Adipose tissue (tissue), 3 donors: ENCODE measurements around the gene DHRS4L2. TPM values are rescaled to one million over a fixed set of nuclear protein-coding genes. Genes with fewer than 3 reads are reported as not detected.
"Not testable (repeated sequence)": the region's sequence is repeated elsewhere in the genome, so short reads cannot be mapped to it uniquely, and the experiment has no call there.

Experiments used
- H3K27ac ChIP-seq: one replicate; pipeline ENCODE4 v1.5.1; 2013; ENCODE audit warnings: low read depth, low read length
- WGBS, 3 donors: extraction: QIAGEN DNeasy Blood & Tissue Kit; methylation state at CpG; one replicate each; pipeline ENCODE4 v1.1.7; 2013; 5-methylcytosine and 5-hydroxymethylcytosine counted together
- polyA plus RNA-seq, 3 donors: library from polyadenylated mRNA; stranded (reverse); fragments of 200-250 nt; gene quantifications; one replicate each; pipeline ENCODE4 v1.2.3, GENCODE V29; 2013
- donor health status: healthy with polysubstance abuse.
- donor health status: Bipolar disorder and iron deficiency.
- donor health status: healthy.

Gene DHRS4L2
- polyA plus RNA-seq, 3 donors: 21.3 to 51.4 (median 26.8) TPM

DNA sequence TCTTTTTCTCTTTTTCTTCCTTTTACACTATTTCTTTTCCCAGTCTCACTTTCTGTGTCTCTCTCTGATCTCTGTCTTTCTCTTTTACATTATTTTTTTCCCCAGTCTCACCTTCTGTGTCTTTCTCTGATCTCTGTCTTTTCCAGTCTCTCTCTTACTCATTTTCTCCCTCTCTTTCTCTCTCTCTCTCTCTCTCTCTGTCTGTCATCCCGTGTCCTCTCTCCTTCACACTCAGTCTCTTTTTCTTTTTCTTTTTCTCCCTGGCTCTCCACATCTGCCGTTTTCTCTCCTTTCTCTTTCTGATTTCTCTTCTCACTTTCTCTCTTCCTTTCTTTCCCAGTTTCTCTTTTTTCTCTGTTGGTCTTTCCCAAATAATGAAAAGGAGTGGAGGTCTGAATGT is 22.3 kb downstream of the DHRS4L2 start:
- WGBS, 3 donors: 65 to 82% (median 73%) methylated on average over 2 of the region's 2 CpGs
- no peak overlapping the region for H3K27ac ChIP-seq

DNA sequence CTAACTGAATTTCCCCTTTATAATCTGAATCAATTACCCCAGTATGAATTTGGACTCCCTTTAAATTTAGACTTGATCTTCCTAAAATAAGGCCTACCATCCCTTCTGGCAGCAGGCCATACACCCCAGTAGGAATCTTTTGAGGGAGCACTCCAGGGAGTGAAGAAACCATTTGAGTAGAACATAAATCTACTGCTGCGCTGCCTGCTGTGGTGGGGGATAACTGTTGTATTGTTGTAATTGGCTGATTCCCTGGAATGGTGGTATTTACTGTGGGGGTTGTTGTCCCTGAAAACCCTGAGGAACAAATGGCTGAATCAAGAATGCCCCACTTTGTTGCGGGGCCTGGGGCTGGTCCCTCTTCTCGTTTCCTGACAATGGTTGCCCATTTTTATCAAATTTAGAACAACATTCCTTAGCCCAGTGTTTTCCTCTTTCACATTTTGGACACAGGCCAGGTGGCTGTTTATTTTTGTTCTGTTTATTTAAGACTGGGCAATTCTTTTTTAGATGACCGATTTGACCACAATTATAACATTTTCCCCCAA is 24.1 kb downstream of the DHRS4L2 start:
- 34 to 74% (median 65%) methylated on average over 4 of the region's 4 CpGs for WGBS, 3 donors

DNA sequence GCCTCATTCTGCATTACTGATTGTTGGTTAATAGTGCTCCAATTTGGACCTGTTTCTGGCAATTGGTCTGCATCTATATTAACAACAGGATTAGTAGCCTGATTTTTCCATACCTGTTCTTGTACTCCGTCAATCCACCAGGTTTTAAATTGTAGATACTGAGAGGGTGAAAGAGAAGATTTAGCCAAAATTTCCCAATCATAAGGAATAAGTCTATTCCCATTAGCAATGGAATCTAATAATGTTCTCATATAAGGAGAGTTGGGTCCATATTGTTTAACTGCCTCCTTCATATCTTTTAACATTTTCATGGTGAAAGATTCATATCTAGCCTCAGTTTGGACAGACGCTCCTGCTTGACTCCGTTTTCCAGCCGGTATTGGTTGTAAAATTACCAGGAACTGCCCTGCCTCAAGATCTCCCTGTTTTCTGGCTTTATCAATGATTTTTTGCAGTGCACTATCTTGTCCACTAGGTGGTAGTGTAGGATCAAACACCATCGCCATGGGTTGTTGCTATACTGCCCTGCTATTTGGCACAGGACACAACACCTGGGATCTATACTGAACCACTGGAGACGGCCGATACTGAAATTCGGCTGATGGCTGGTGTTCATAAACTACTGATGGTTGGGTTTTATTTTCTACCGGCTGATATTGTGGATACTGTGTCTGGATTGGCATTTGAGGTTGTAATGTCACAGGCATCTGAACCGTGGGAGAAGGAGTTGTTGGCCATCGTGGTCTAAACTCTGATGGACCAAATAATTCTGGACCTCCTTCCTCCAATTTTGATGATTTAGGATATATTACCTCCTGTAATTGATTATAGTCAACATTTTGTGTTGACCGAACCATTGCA is 25.2 kb downstream of the DHRS4L2 start:
- H3K27ac ChIP-seq: no peak overlapping the region
- 23 to 26% (median 24%) methylated on average over 12 of the region's 12 CpGs for WGBS, 3 donors

More for the DNA sequence above, 24.1 kb downstream of the DHRS4L2 start:
- not testable (repeated sequence) for H3K27ac ChIP-seq

DNA sequence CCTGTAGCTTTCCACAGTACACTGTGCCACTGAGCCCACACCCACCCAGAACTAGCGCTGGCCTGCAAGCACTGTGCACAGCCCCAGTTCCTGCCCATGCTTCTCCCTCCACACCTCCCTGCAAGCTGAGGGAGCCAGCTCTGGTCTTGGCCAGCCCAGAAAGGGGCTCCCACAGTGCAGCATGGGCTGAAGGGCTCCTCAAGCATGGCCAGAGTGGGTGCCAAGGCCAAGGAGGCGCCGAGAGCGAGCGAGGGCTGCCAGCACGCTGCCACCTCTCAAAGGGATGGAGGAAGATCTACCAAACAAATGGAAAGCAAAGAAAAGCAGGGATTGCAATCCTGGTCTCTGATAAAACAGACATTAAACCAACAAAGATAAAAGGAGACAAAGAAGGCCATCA is 27.0 kb downstream of the DHRS4L2 start:
- WGBS, 3 donors: 97 to 98% (median 98%) methylated on average over 6 of the region's 6 CpGs
- not testable (repeated sequence) for H3K27ac ChIP-seq

DNA sequence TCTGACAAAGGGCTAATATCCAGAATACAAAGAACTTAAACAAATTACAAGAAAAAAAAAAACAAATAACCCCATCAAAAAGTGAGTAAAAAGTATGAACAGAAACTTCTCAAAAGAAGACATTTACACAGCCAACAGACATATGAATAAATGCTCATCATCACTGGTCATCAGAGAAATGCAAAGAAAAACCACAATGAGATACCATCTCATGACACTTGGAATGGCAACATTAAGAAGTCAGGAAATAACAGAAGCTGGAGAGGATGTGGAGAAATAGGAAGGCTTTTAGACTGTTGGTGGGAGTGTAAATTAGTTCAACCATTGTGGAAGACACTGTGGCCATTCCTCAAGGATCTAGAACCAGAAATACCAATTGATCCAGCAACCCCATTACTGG is 30.2 kb downstream of the DHRS4L2 start:
- H3K27ac ChIP-seq: not testable (repeated sequence)

DNA sequence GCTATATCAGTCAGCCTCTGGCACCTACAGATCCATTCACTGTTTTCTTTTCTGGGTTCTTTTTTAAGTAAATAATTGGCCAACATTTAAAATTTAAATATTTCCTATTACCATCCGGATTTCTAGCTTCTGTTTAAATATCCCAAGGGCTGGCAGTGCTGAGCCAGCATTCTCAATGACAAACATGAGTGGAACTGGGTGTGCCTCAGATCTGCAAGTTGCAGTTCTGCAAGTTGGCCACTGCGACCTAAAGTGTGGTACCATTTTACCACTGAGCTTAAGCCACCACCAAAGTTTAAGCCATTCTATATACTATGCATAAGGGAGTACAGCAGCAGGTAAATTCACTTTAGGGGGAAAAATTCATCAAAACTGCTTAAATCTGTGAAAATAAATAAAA is 31.2 kb downstream of the DHRS4L2 start:
- 30 to 49% (median 37%) methylated on average over 2 of the region's 2 CpGs for WGBS, 3 donors
- H3K27ac ChIP-seq: not testable (repeated sequence)

DNA sequence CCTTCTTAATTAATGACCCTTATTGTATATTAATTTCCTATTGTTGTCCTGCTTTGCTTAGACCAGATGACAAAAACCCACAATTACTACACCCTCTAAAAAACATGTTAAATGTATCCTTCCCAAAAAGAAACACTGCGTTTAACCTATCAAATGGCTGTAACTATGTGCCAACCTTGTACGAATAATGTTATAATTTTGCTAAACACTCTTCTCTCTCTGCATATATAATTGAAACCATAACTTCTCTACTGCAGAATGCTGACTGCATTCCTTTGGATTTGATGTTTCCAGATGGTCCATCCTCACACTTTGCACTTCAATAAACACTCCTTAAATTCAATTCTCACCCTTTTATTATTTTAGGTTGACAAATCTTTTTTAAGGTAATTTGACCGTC is 31.8 kb downstream of the DHRS4L2 start:
- WGBS, 3 donors: 90 to 92% (median 91%) methylated on average over 3 of the region's 3 CpGs
- H3K27ac ChIP-seq: not testable (repeated sequence)

DNA sequence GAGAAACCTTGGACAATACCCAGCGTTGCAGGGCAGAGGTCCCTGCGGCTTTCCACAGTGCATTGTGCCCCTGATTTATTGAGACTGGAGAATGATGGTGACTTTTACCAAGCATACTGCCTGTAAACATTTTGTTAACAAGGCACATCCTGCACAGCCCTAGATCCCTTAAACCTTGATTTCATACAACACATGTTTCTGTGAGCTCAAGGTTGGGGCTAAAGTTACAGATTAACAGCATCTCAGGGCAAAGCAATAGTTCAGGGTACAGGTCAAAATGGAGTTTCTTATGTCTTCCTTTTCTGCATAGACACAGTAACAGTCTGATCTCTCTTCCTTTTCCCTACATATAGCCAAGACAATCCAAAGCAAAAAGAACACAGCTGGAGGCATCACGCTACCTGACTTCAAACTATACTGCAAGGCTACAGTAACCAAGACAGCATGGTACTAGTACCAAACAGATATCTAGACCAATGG is 36.2 kb downstream of the DHRS4L2 start:
- H3K27ac ChIP-seq: not testable (repeated sequence)
- WGBS, 3 donors: 86 to 96% (median 95%) methylated on average over 3 of the region's 3 CpGs

DNA sequence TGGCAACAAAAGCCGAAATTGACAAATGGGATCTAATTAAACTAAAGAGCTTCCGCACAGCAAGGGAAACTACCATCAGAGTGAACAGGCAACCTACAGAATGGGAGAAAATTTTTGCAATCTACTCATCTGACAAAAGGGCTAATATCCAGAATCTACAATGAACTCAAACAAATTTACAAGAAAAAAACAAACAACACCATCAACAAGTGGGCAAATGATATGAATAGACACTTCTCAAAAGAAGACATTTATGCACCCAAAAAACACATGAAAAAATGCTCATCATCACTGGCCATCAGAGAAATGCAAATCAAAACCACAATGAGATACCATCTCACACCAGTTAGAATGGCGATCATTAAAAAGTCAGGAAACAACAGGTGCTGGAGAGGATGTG is 41.0 kb downstream of the DHRS4L2 start:
- WGBS, 3 donors: 94 to 95% (median 94%) methylated on average over 2 of the region's 3 CpGs
- not testable (repeated sequence) for H3K27ac ChIP-seq

DNA sequence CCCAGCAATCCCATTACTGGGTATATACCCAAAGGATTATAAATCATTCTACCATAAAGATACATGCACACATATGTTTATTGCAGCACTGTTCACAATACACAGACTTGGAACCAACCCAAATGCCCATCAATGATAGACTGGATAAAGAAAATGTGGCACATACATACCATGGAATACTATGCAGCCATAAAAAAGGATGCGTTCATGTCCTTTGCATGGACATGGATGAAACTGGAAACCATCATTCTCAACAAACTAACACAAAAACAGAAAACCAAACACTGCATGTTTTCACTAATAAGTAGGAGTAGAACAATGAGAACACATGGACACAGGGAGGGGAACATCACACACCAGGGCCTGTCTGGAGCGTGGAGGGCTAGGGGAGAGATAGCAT is 42.6 kb downstream of the DHRS4L2 start:
- 87 to 94% (median 93%) methylated on average over 2 of the region's 2 CpGs for WGBS, 3 donors
- H3K27ac ChIP-seq: not testable (repeated sequence)

DNA sequence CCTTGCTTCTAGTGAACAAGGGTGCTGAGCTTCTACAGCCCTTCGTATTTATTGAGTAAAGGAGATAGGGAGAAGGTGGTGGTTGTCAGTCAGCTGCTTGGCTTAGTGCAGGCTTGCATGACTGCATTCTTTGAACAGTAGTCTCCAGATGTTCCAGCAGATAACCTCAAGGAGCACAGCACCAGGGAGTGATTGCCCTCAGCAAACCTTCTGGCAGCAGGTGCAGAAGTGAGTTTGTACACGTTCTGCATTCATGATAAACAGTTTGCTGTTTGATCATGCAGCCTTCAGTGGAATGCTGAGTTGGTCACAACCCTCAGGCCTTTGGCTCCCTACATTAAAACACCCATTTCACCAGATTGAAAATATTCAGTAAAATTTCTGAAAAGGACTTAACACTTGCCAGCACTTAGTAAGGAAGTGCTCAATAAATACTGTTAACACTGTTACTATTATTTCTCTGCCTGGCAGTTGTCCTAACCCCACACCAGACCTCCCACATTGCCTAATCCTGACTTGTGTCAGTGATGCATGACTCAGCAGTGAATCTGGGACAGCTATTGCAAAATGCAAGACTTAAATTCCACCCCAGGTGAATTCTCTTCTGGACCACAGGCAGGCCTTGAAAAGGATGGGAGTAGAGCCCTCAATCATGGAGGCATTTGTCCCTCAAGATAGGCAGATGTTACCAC is 44.1 kb downstream of the DHRS4L2 start:
- WGBS, 3 donors: 40 to 86% (median 75%) methylated on average over 2 of the region's 2 CpGs
- no peak overlapping the region for H3K27ac ChIP-seq

DNA sequence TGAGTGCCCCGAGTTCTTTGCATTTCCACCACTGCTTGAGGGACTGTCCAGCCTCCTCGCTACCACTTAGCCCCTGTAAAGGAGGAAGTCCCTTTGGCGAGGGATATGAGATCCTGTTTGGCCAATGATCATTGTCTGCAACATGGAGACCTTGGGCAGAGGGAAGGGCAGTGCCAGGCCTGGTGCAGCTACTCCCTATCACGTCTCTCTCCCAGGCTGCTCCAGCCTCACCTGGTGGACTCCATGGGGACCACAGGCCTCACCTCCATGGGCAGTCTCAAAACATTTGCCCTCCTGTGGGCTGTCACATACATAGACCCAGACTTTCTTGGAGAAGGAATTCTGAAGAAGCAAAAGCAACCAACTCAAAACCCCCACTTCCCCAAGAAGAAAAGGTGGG is 47.0 kb downstream of the DHRS4L2 start:
- WGBS, 3 donors: 33 to 54% (median 53%) methylated on average over 3 of the region's 4 CpGs
- H3K27ac ChIP-seq: not testable (repeated sequence)

DNA sequence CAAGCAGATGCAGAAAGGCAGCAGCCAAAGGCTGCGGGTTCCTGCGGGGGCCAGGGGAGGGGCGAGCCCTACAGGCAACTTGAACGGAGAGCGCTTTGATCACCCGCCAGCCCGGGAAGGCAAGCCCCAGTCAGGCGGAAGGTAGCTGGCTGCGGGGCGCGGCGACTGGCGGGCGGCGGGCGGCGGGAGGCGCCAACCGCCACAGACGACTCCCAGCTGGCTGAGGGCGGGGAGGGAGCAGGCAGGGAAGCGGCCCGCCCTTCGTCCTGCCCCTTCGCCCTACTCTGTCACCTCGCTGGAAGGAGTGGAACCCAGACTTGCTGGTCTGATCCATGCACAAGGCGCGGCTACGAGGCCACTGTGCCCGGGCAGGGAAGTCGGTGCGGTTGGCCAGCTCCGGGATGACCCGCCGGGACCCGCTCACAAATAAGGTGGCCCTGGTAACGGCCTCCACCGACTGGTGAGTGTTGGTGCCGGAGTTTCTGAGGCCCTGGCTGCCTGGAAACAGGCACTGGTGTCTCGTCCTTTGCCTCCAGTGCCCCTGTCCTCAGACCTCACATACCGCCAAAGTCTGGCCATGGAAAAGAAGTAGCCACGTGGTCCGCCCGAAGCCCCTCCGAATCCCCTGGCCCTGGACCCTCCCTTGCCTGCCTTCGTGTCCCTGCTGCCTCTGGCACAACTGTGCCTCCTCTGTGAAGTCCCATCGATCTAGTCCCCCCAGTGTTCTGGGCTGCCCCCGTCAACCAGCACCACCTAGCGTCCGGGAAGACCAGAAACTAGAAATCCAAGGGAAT is 47.6 kb downstream of the DHRS4L2 start:
- H3K27ac ChIP-seq: no peak overlapping the region
- WGBS, 3 donors: 0 to 1% (median 0%) methylated on average over 39 to 50 of the region's 50 CpGs

DNA sequence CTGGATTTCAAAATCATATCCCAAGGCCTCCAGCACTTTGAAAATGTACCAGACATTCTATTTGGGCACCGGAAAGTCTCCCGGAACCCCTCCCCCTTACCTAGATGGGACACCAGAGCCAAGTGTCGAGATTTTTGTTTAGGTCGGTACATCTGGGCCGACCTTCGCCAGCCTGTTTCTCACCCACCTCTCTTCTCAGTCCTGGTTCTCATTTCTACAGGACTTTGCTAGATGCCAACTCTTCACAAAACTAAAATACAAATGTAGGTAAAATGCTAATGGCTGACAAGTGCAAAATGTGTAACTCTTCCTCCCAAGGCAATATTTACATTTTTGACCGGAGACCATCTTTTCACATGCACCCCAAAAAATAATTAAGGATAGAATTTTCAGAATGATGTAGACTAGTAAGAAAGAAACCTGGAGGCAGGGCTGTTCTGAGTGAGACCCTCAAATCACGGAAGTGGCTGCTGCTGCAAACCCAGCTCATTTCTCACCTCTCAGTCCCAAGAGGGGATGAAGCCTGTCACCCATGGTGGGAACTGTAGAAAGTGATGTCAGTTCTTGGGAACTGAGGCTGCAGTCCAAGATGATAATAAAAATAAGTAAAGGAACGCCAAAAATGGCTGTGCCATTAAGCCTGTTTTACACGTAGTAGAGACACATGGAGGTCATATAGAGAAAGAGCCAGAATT is 48.4 kb downstream of the DHRS4L2 start:
- WGBS, 3 donors: 34 to 49% (median 40%) methylated on average over 10 of the region's 10 CpGs

DNA sequence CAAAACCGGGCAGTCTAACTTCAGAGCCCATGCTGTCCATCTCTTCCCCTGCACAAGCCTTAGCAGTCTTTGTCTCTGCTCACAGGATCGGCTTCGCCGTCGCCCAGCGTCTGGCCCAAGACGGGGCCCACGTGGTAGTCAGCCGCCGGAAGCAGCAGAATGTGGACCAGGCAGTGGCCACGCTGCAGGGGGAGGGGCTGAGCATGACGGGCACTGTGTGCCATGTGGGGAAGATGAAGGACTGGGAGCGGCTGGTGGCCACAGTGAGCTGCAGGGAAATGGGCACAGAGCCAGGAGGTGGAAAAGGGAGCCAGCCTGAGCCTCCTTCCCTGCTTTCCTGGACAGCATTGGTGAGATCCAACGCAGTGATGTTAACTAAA is 48.9 kb downstream of the DHRS4L2 start:
- 69 to 83% (median 82%) methylated on average over 14 of the region's 14 CpGs for WGBS, 3 donors
- H3K27ac ChIP-seq: no peak overlapping the region

More for the DNA sequence above, 48.4 kb downstream of the DHRS4L2 start:
- not testable (repeated sequence) for H3K27ac ChIP-seq

DNA sequence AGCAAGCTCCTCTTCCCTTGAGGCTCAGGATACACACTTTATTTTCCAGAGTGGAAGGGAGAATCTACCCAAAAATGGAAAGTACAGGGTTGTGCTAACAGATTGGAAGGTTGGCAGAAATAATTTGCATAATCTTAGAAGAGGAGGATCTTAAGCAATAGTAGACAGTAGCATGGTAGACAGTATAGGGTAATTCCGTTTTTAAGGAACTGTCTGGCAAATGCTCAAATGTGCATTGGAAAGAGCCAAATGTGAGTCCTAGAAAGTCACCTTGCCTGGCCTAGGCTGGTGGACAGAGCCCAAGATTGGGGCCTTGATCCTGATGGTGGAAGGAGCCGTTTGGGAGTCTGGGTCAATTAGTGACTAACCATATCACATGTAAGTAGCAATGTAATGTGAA is 50.0 kb downstream of the DHRS4L2 start:
- 68 to 81% (median 77%) methylated on average over 2 of the region's 2 CpGs for WGBS, 3 donors
- no peak overlapping the region for H3K27ac ChIP-seq

DNA sequence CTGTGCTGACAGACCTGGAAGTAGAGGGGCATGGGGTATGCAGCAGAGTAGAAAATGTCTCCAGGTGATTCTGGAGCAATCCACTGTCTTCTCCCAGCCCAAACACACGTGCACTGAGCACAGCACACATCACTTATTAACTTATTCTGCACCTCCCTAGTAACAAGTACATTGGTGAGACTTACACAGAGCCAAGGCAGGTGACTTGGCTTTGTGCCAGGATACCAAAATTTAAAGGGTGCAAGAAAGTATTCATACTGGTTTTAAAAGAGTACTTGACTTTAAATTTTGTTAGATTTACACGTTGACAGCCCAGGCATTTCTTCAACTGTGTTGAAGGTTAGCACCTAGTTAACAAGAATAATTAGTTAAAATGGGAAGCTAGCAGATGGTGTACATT is 52.0 kb downstream of the DHRS4L2 start:
- 40 to 61% (median 56%) methylated on average over 2 of the region's 2 CpGs for WGBS, 3 donors
- no peak overlapping the region for H3K27ac ChIP-seq

DNA sequence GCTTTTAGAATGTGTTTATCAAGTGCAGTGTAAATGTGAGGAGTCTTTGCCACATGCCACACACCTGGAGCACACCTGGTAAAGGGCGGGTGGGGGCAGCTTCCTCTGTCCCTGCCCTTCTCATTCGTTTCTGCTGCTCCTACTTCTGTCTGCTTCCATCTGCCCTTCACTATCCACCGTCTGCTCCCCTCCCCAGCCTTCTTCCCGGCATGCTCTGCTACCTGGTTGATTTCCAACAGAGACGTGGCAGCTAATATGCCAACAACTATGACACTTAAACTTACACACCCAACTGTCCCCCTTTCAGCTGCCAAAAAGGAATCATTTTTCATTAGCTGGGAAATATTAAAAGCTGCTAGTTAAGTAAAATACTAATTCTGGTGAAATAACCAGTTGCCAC is 54.0 kb downstream of the DHRS4L2 start:
- 25 to 51% (median 38%) methylated on average over 5 of the region's 5 CpGs for WGBS, 3 donors
- no peak overlapping the region for H3K27ac ChIP-seq
